ENCODE measurements around the gene QKI. TPM values are rescaled to one million over a fixed set of nuclear protein-coding genes. Genes with fewer than 3 reads are reported as not detected.
A peak's percentile ranks its signal among the peaks of the same experiment; 100 is the strongest.

The QKI gene
- total and polyA plus RNA-seq, 10 of the 15 experiments (the other 5 are each of a cell fraction or from before 2014, with no cell fraction given) = 4.7 to 72.5 (median 38.9) TPM

- TF ChIP-seq DPF2 (IDR thresholded peaks at IDR 0.05) = peak; percentile 48; the same call in 1 of the 2 replicates
- TF ChIP-seq IRF5 (IDR thresholded peaks at IDR 0.05; ENCODE audit: borderline replicate concordance) = peak; percentile 9; the same call in 1 of the 2 replicates
- TF ChIP-seq STAT3 (IDR thresholded peaks at IDR 0.05; ENCODE audit: low read depth, low read length) = no peak
- TF ChIP-seq IKZF2 (IDR thresholded peaks at IDR 0.05) = 0 out of 4 replicates have a peak, but pooled peaks of 1 of the 2 experiments have one; percentile 27
- 0 out of 2 replicates have a peak, but pooled peaks have one; percentile 13 for TF ChIP-seq ATF7 (IDR thresholded peaks at IDR 0.05; ENCODE audit: low read depth)
- TF ChIP-seq ZNF24 (IDR thresholded peaks at IDR 0.05) = no peak
- peak; percentile 44; the same call in 1 of the 2 replicates for TF ChIP-seq PML (IDR thresholded peaks at IDR 0.05; ENCODE audit: low read length)
- TF ChIP-seq, protein P1, sequence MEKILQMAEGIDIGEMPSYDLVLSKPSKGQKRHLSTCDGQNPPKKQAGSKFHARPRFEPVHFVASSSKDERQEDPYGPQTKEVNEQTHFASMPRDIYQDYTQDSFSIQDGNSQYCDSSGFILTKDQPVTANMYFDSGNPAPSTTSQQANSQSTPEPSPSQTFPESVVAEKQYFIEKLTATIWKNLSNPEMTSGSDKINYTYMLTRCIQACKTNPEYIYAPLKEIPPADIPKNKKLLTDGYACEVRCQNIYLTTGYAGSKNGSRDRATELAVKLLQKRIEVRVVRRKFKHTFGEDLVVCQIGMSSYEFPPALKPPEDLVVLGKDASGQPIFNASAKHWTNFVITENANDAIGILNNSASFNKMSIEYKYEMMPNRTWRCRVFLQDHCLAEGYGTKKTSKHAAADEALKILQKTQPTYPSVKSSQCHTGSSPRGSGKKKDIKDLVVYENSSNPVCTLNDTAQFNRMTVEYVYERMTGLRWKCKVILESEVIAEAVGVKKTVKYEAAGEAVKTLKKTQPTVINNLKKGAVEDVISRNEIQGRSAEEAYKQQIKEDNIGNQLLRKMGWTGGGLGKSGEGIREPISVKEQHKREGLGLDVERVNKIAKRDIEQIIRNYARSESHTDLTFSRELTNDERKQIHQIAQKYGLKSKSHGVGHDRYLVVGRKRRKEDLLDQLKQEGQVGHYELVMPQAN (conservative IDR thresholded peaks at IDR 0.05) = peak; percentile 45; the same call in 1 of the 2 replicates
- TF ChIP-seq EED (IDR thresholded peaks at IDR 0.05; ENCODE audit: low read depth) = 0 out of 2 replicates have a peak, but pooled peaks have one; percentile 21
- TF ChIP-seq BRCA1 (IDR thresholded peaks at IDR 0.05; ENCODE audit: low read depth, low read length) = 0 out of 2 replicates have a peak, but pooled peaks have one; percentile 45
- no peak for TF ChIP-seq TARDBP (IDR thresholded peaks at IDR 0.05; ENCODE audit: borderline replicate concordance)
- peak; percentile 37 for TF ChIP-seq SKIL (IDR thresholded peaks at IDR 0.05; ENCODE audit: low read depth, poor library complexity, severe bottlenecking)
- no peak for TF ChIP-seq CBX3 (IDR thresholded peaks at IDR 0.05; ENCODE audit: borderline replicate concordance, low read depth)
- TF ChIP-seq ZNF207 (IDR thresholded peaks at IDR 0.05; ENCODE audit: borderline replicate concordance) = no peak
- peak; percentile 62 for TF ChIP-seq RUNX3 (IDR thresholded peaks at IDR 0.05; ENCODE audit: low read length)
- TF ChIP-seq IKZF1 (conservative IDR thresholded peaks at IDR 0.05) = peak; percentile 51; the same call in 1 of the 2 replicates
- peak; percentile 50; the same call in 1 of the 2 replicates for TF ChIP-seq BACH1 (IDR thresholded peaks at IDR 0.05; ENCODE audit: borderline replicate concordance)
- TF ChIP-seq RELB (IDR thresholded peaks at IDR 0.05; ENCODE audit: low read depth) = peak; percentile 65
- TF ChIP-seq RCOR1 (conservative IDR thresholded peaks at IDR 0.05; ENCODE audit: low read depth, low read length) = no peak
- peak; percentile 55; the same call in 1 of the 2 replicates for TF ChIP-seq POLR2AphosphoS5 (IDR thresholded peaks at IDR 0.05; ENCODE audit: low read length)
- TF ChIP-seq HSF1 (IDR thresholded peaks at IDR 0.05; ENCODE audit: low read depth, low read length) = no peak
Observed at GRCh38 chr6:163415620-163416556, 1.4 kb downstream of the QKI start (continued).
